GM21367 (cell line): ENCODE data around the gene LPAR6.

ENCODE experiments used
- ATAC-seq: cut with Tn5 transposase; IDR thresholded peaks from one replicate; pipeline ENCODE4 v1.9.1; 2021; ENCODE audit not compliant: unreplicated experiment

LPAR6 gene

GRCh38 chr13:48377857-48378256 lies 35.1 kb downstream of the LPAR6 start:
- no peak for ATAC-seq

GRCh38 chr13:48370815-48371214 lies 42.1 kb downstream of the LPAR6 start:
- no peak for ATAC-seq

- ATAC-seq, result no peak
Measured at GRCh38 chr13:48369988-48370387, 42.9 kb downstream of the LPAR6 start.
